Adrenal gland (tissue), 5 donors: Measurements from ENCODE around the gene ADH1A.

Source experiments
- POLR2A ChIP-seq, 2 donors: fragments of 450-650 bp; IDR thresholded peaks; one replicate each; pipeline ENCODE4 v1.6.1; 2017; ENCODE audit warnings: antibody characterized with exemption in 2 of 2, mild to moderate bottlenecking in 2 of 2, moderate library complexity in 1 of 2
- TF ChIP-seq, protein P1 (sequence below), 6 experiments: fragments of 450-650 bp in 4 of 6; fragments of 200-600 bp in 2 of 6; sonication (generic) in 1 of 6; IDR thresholded peaks; 1 replicate in 5 of 6; 2 replicates in 1 of 6; pipeline versions ENCODE4 v1.5.1 to v1.8.0; 2016 to 2021; ENCODE audit warnings: antibody characterized with exemption in 6 of 6, mild to moderate bottlenecking in 2 of 6, moderate library complexity in 1 of 6
- donor health status: DM: no; HTN: no; CAD: no.

DNA sequence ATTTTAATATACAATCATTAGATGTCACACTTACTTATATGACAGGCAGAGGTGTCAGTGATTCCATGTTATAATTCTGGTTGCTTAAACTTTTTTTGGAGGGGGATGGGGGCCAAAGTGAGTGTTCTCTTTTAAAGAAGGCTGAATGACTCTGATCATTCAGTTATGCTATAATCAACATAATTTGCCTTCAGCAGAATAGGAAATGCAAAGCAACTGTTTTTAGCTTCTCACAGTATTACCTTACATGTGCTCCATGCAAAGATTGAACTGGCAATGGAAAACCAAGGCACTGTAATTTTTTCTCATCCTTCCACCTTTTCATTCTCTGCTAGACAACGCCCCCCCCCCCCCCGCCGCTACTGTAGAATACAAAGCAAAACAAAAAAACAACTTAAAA, 48.4 kb upstream of the ADH1A start:
- TF ChIP-seq, protein P1, sequence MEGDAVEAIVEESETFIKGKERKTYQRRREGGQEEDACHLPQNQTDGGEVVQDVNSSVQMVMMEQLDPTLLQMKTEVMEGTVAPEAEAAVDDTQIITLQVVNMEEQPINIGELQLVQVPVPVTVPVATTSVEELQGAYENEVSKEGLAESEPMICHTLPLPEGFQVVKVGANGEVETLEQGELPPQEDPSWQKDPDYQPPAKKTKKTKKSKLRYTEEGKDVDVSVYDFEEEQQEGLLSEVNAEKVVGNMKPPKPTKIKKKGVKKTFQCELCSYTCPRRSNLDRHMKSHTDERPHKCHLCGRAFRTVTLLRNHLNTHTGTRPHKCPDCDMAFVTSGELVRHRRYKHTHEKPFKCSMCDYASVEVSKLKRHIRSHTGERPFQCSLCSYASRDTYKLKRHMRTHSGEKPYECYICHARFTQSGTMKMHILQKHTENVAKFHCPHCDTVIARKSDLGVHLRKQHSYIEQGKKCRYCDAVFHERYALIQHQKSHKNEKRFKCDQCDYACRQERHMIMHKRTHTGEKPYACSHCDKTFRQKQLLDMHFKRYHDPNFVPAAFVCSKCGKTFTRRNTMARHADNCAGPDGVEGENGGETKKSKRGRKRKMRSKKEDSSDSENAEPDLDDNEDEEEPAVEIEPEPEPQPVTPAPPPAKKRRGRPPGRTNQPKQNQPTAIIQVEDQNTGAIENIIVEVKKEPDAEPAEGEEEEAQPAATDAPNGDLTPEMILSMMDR (IDR thresholded peaks at IDR 0.05): no peak
- TF ChIP-seq POLR2A (IDR thresholded peaks at IDR 0.05): no peak
